ENCODE results near the gene TAF15. TPM values are rescaled to one million over a fixed set of nuclear protein-coding genes. Genes with fewer than 3 reads are reported as not detected.

The TAF15 gene
- total and polyA plus RNA-seq, 2 experiments from 2014 or later, result 27.2 to 75.2 TPM

GRCh38 chr17:35769895-35770486 lies 39.3 kb upstream of the TAF15 start:
- peaks cover 13% of the 10 kb centered on the region for H3K27me3 ChIP-seq
- no peak for DNase-seq (ENCODE audit: low read depth in 1 of 2, low spot score in 1 of 2)

GRCh38 chr17:35773129-35773528 lies 36.2 kb upstream of the TAF15 start:
- no peak overlapping the region for H3K27ac ChIP-seq
- TF ChIP-seq CTCF (IDR thresholded peaks at IDR 0.05; ENCODE audit: low read depth, low read length), result no peak
- H3K36me3 ChIP-seq, result no peaks in the 10 kb centered on the region
- H3K4me3 ChIP-seq, result no peak overlapping the region
- DNase-seq (ENCODE audit: low read depth in 1 of 2, low spot score in 1 of 2), result no peak
- H3K4me1 ChIP-seq (ENCODE audit: low read depth), result peaks cover 17% of the 10 kb centered on the region
- H3K27me3 ChIP-seq, result peaks cover 12% of the 10 kb centered on the region
- H3K9me3 ChIP-seq (ENCODE audit: low read depth), result no peaks in the 10 kb centered on the region

More at GRCh38 chr17:35769895-35770486, 39.3 kb upstream of the TAF15 start:
- Histone ChIP-seq H3K4me1 (ENCODE audit: low read depth) (peaks cover 16% of the 10 kb centered on the region), H3K27ac (no peak overlapping the region), H3K36me3 (no peaks in the 10 kb centered on the region), H3K4me3 (no peak overlapping the region), H3K9me3 (ENCODE audit: low read depth) (no peaks in the 10 kb centered on the region)
- TF ChIP-seq CTCF (IDR thresholded peaks at IDR 0.05; ENCODE audit: low read depth, low read length), result peak; percentile 8

- H3K9me3 ChIP-seq (ENCODE audit: low read depth), result no peaks in the 10 kb centered on the region
- H3K4me1 ChIP-seq (ENCODE audit: low read depth), result peaks cover 17% of the 10 kb centered on the region
- H3K4me3 ChIP-seq, result no peak overlapping the region
- no peaks in the 10 kb centered on the region for H3K36me3 ChIP-seq
- H3K27ac ChIP-seq, result peak overlapping the region; percentile 64
- peaks cover 5% of the 10 kb centered on the region for H3K27me3 ChIP-seq
- no peak for TF ChIP-seq CTCF (IDR thresholded peaks at IDR 0.05; ENCODE audit: low read depth, low read length)
- peak in 1 of 2 donors; percentile 30 for DNase-seq (ENCODE audit: low read depth in 1 of 2, low spot score in 1 of 2)
These were observed 35.4 kb upstream of the TAF15 start for GRCh38 chr17:35773679-35774425.

DNA sequence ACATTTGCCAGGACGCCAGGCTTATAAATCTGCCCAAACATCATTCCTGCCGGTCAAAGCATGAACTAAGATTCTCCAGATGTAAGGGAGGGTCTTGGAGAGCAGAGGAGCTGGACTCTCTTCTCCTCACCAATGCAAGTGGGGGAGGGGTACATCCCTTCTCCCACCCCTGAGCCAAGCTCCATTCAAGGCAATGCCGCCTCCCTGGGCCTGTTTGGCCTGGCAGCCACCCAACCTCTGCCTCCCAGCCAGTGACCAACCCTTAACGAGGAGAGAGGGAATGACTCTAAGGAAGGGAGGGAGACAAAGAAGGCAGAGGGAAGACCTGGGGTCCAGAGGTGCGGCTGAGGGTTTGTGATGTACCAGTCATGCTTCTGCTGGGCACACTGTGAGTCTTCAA lies 34.8 kb upstream of the TAF15 start:
- no peak for TF ChIP-seq CTCF (IDR thresholded peaks at IDR 0.05; ENCODE audit: low read depth, low read length)
- Histone ChIP-seq H3K36me3 (no peaks in the 10 kb centered on the region), H3K4me1 (ENCODE audit: low read depth) (peaks cover 17% of the 10 kb centered on the region), H3K9me3 (ENCODE audit: low read depth) (no peaks in the 10 kb centered on the region), H3K27ac (peak overlapping the region; percentile 64), H3K27me3 (peaks cover 5% of the 10 kb centered on the region), H3K4me3 (no peak overlapping the region)
- DNase-seq (ENCODE audit: low read depth in 1 of 2, low spot score in 1 of 2), result peak in 1 of 2 donors; percentile 73

GRCh38 chr17:35775039-35775438 lies 34.2 kb upstream of the TAF15 start:
- peaks cover 17% of the 10 kb centered on the region for H3K4me1 ChIP-seq (ENCODE audit: low read depth)
- no peaks in the 10 kb centered on the region for H3K36me3 ChIP-seq
- peaks cover 7% of the 10 kb centered on the region for H3K27me3 ChIP-seq
- H3K9me3 ChIP-seq (ENCODE audit: low read depth), result no peaks in the 10 kb centered on the region
- no peak overlapping the region for H3K4me3 ChIP-seq
- no peak for DNase-seq (ENCODE audit: low read depth in 1 of 2, low spot score in 1 of 2)
- TF ChIP-seq CTCF (IDR thresholded peaks at IDR 0.05; ENCODE audit: low read depth, low read length), result no peak
- no peak overlapping the region for H3K27ac ChIP-seq
